Activated CD8-positive, alpha-beta T cell treated with anti-CD3 and anti-CD28 coated beads, Interleukin-2, amount 10 ng/mL, durations not matched to agents 7 days and 5 days (primary cell): ENCODE data around the gene ADGRE1. TPM values are rescaled to one million over a fixed set of nuclear protein-coding genes. Genes with fewer than 3 reads are reported as not detected.
A peak's percentile ranks its signal among the peaks of the same experiment; 100 is the strongest.

Experiments used
- ATAC-seq: fragments of 150-1000 bp; cut with Tn5 transposase; one replicate; pipeline ENCODE4 v1.10.0; 2021; ENCODE audit warnings: moderate library complexity
- CTCF ChIA-PET: fragments of 350-600 bp; sonication (Branson Sonifier 250); formaldehyde crosslinking; loops from one replicate; lab custom pipeline; 2021; ENCODE audit warnings: antibody characterized with exemption; lab: Charles Lee
- POLR2A ChIA-PET: fragments of 350-600 bp; sonication (Branson Sonifier 250); formaldehyde crosslinking; loops from one replicate; lab custom pipeline; 2021; ENCODE audit warnings: antibody characterized with exemption; lab: Charles Lee
- DNase-seq: peaks from one replicate; pipeline ENCODE4 v3.0.0-alpha.2; 2020
- H3K27ac Mint-ChIP-seq: one replicate; pipeline ENCODE4 v1.8.0; 2021; ENCODE audit warnings: mild to moderate bottlenecking, mixed read lengths
- H3K27me3 Mint-ChIP-seq: one replicate; pipeline ENCODE4 v1.8.0; 2021; ENCODE audit warnings: low read depth, mixed read lengths
- H3K36me3 Mint-ChIP-seq: one replicate; pipeline ENCODE4 v1.8.0; 2021; ENCODE audit warnings: low read depth, mixed read lengths
- H3K4me1 Mint-ChIP-seq: one replicate; pipeline ENCODE4 v1.8.0; 2021; ENCODE audit warnings: low read depth, mixed read lengths
- H3K4me3 Mint-ChIP-seq: one replicate; pipeline ENCODE4 v1.8.0; 2021; ENCODE audit warnings: mild to moderate bottlenecking, mixed read lengths
- H3K9me3 Mint-ChIP-seq: one replicate; pipeline ENCODE4 v1.8.0; 2022; ENCODE audit warnings: mixed read lengths; ENCODE audit not compliant: insufficient read depth
- total RNA-seq, 2 experiments: library from RNA; stranded (reverse); gene quantifications; one replicate each; pipeline ENCODE4 v1.2.3, GENCODE V29; 2021

Gene ADGRE1, protein sequence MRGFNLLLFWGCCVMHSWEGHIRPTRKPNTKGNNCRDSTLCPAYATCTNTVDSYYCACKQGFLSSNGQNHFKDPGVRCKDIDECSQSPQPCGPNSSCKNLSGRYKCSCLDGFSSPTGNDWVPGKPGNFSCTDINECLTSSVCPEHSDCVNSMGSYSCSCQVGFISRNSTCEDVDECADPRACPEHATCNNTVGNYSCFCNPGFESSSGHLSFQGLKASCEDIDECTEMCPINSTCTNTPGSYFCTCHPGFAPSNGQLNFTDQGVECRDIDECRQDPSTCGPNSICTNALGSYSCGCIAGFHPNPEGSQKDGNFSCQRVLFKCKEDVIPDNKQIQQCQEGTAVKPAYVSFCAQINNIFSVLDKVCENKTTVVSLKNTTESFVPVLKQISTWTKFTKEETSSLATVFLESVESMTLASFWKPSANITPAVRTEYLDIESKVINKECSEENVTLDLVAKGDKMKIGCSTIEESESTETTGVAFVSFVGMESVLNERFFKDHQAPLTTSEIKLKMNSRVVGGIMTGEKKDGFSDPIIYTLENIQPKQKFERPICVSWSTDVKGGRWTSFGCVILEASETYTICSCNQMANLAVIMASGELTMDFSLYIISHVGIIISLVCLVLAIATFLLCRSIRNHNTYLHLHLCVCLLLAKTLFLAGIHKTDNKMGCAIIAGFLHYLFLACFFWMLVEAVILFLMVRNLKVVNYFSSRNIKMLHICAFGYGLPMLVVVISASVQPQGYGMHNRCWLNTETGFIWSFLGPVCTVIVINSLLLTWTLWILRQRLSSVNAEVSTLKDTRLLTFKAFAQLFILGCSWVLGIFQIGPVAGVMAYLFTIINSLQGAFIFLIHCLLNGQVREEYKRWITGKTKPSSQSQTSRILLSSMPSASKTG
- total RNA-seq = under 1 TPM; 0.47 to 0.50 TPM

DNA sequence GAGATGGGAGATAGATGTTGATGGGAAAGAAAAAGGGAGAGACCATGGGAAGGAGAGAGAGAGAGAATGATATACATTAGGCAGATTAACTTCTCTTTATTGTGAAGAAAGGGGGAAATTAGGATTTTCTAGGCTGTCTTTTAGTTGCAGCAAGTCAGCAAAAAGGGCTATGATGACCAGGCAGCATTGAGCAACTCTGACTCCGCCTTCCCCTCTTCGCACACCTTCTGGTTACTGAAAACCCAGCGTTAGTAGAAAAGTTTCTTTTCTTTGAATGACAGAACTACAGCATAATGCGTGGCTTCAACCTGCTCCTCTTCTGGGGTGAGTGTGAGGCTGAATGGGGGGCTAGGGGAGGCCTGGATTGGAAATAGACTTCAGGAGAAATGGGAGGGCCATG lies at the start of gene ADGRE1:
Gene ADGRE1, plus strand, starts transcription at position 264 of the 400 bp plus-strand sequence. Its CDS starts 30 bp downstream, at position 294.
- peaks cover 44% of the 10 kb centered on the region for H3K4me1 Mint-ChIP-seq
- H3K27ac Mint-ChIP-seq = no peak within 1 kb of the TSS
- H3K9me3 Mint-ChIP-seq = peaks cover 9% of the 10 kb centered on the region
- no peak within 1 kb of the TSS for H3K4me3 Mint-ChIP-seq
- ChIA-PET POLR2A (no interaction called here), CTCF (no interaction called here)
- DNase-seq (no peak), ATAC-seq (no peak)
- no peaks in the 10 kb centered on the region for H3K27me3 Mint-ChIP-seq
- H3K36me3 Mint-ChIP-seq = peaks cover 27% of the 10 kb centered on the region

GRCh38 chr19:6838062-6838655 lies 49.2 kb upstream of the ADGRE1 start:
- Mint-ChIP-seq H3K9me3 (no peaks in the 10 kb centered on the region), H3K27ac (no peak overlapping the region), H3K36me3 (peaks cover 53% of the 10 kb centered on the region), H3K4me3 (no peak overlapping the region), H3K27me3 (no peaks in the 10 kb centered on the region), H3K4me1 (peaks cover 18% of the 10 kb centered on the region)
- DNase-seq = no peak
- ChIA-PET CTCF (interaction anchor here (1.0 to 2.7 kb wide), 2 partner anchors 25 to 207 kb away, joined by 3 to 8 read pairs; no protein-coding TSS in a partner anchor), POLR2A (no interaction called here)
- no peak for ATAC-seq

GRCh38 chr19:6842871-6843607 lies 44.3 kb upstream of the ADGRE1 start:
- CTCF ChIA-PET = no interaction called here
- no peak for ATAC-seq
- POLR2A ChIA-PET = no interaction called here
- H3K4me3 Mint-ChIP-seq = no peak overlapping the region
- no peak for DNase-seq
- no peaks in the 10 kb centered on the region for H3K27me3 Mint-ChIP-seq
- H3K36me3 Mint-ChIP-seq = peaks cover 37% of the 10 kb centered on the region
- H3K9me3 Mint-ChIP-seq = no peaks in the 10 kb centered on the region
- peaks cover 2% of the 10 kb centered on the region for H3K4me1 Mint-ChIP-seq
- H3K27ac Mint-ChIP-seq = peak overlapping the region; percentile 36

DNA sequence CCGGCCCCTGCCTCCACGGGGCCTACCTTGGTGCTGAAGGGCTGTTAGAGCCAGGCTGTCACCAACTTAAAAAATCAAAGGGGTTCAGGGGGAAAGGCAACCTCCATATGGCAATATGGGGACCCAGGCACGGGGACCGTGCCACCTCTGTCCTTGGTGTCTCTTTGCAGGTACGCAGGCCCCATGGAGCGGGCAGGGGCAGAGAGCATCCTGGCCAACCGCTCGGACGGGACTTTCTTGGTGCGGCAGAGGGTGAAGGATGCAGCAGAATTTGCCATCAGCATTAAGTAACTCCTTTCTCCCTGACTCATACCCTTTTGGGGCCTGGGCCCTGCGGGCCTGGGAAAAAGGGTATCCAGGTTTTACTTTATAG lies 39.6 kb upstream of the ADGRE1 start:
- ATAC-seq (no peak), DNase-seq (no peak)
- ChIA-PET POLR2A (no interaction called here), CTCF (no interaction called here)
- Mint-ChIP-seq H3K4me1 (no peaks in the 10 kb centered on the region), H3K4me3 (no peak overlapping the region), H3K9me3 (no peaks in the 10 kb centered on the region), H3K36me3 (peaks cover 49% of the 10 kb centered on the region), H3K27ac (no peak overlapping the region), H3K27me3 (no peaks in the 10 kb centered on the region)

DNA sequence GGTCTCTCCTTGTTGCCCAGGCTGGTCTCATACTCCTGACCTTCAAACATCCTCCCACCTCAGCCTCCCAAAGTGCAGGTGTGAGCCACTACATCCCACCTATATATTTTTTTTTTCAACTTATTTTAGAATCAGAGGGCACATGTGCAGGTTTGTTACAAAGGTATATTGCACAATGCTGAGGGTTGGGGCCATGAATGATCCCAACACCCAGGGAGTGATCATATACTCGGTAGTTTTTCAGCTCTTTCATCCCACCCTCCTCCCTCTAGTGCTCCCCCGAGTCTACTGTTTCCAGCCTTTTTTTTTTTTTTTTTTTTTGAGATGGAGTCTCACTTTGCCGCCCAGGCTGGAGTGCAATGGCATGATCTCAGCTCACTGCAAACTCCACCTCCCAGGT lies 38.4 kb upstream of the ADGRE1 start:
- ATAC-seq (no peak), DNase-seq (no peak)
- no peak overlapping the region for H3K4me3 Mint-ChIP-seq
- H3K27ac Mint-ChIP-seq = no peak overlapping the region
- POLR2A ChIA-PET = interaction anchor here (0.7 kb wide), 1 partner anchor 163 kb away, joined by 3 read pairs; no protein-coding TSS in a partner anchor
- H3K27me3 Mint-ChIP-seq = no peaks in the 10 kb centered on the region
- H3K4me1 Mint-ChIP-seq = no peaks in the 10 kb centered on the region
- CTCF ChIA-PET = no interaction called here
- H3K36me3 Mint-ChIP-seq = peaks cover 44% of the 10 kb centered on the region
- no peaks in the 10 kb centered on the region for H3K9me3 Mint-ChIP-seq

- ChIA-PET CTCF (no interaction called here), POLR2A (no interaction called here)
- Mint-ChIP-seq H3K36me3 (peaks cover 45% of the 10 kb centered on the region), H3K27ac (no peak overlapping the region), H3K4me1 (no peaks in the 10 kb centered on the region), H3K9me3 (no peaks in the 10 kb centered on the region), H3K27me3 (no peaks in the 10 kb centered on the region), H3K4me3 (no peak overlapping the region)
- DNase-seq (no peak), ATAC-seq (no peak)
Observed at GRCh38 chr19:6849876-6850275, 37.5 kb upstream of the ADGRE1 start.

DNA sequence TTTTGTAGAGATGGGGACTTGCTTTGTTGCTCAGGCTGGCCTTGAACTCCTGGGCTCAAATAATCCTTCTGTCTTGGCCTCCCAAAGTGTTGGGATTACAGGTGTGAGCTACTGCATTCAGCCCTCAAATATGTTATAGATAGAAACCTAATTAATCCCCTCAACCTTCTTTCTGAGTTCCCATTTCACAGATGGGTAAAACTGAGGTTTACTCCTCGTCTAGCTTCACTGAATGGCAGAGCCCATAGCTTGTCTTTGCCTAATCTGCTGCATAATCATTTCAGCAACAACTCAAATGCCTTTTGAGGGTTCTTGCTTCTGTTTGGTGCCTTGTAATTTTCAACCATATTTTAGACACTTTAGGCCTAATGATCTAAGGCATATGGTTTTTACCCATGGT lies 36.0 kb upstream of the ADGRE1 start:
- Mint-ChIP-seq H3K4me3 (no peak overlapping the region), H3K27ac (no peak overlapping the region), H3K27me3 (no peaks in the 10 kb centered on the region), H3K4me1 (no peaks in the 10 kb centered on the region), H3K9me3 (no peaks in the 10 kb centered on the region), H3K36me3 (peaks cover 57% of the 10 kb centered on the region)
- no peak for ATAC-seq
- POLR2A ChIA-PET = no interaction called here
- no peak for DNase-seq
- CTCF ChIA-PET = interaction anchor here (1.9 kb wide), 1 partner anchor 12 kb away, joined by 8 read pairs; no protein-coding TSS in a partner anchor

DNA sequence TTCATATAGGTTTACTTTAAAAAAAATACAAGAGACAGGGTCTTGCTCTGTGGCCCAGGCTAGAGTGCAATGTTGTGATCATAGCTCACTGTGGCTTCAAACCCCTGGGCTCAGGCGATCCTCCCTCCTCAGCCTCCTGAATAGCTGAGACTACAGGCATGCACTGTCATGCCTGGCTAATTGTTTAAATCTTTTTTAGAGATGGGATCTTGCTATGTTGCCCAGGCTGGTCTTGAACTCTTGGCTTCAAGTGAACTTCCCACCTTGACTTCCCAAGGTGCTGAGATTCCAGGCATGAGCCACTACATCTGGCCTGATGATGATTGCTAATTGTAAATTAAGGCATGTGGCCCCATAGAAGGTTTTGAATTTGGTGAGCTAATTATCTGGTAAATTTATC lies 35.4 kb upstream of the ADGRE1 start:
- DNase-seq = no peak
- no peaks in the 10 kb centered on the region for H3K4me1 Mint-ChIP-seq
- H3K9me3 Mint-ChIP-seq = no peaks in the 10 kb centered on the region
- no peak overlapping the region for H3K4me3 Mint-ChIP-seq
- peaks cover 61% of the 10 kb centered on the region for H3K36me3 Mint-ChIP-seq
- no peak overlapping the region for H3K27ac Mint-ChIP-seq
- ATAC-seq = no peak
- POLR2A ChIA-PET = no interaction called here
- no peaks in the 10 kb centered on the region for H3K27me3 Mint-ChIP-seq
- CTCF ChIA-PET = interaction anchor here (1.9 kb wide), 1 partner anchor 12 kb away, joined by 8 read pairs; no protein-coding TSS in a partner anchor

- POLR2A ChIA-PET = interaction anchor here (1.1 kb wide), 1 partner anchor 72 kb away, joined by 3 read pairs; no protein-coding TSS in a partner anchor
- CTCF ChIA-PET = no interaction called here
- Mint-ChIP-seq H3K27me3 (no peaks in the 10 kb centered on the region), H3K4me1 (no peaks in the 10 kb centered on the region), H3K27ac (no peak overlapping the region), H3K9me3 (no peaks in the 10 kb centered on the region), H3K4me3 (no peak overlapping the region), H3K36me3 (peaks cover 58% of the 10 kb centered on the region)
- DNase-seq = no peak
- ATAC-seq = no peak
Observed at GRCh38 chr19:6853868-6854267, 33.5 kb upstream of the ADGRE1 start.

- H3K27me3 Mint-ChIP-seq = no peaks in the 10 kb centered on the region
- no peaks in the 10 kb centered on the region for H3K4me1 Mint-ChIP-seq
- POLR2A ChIA-PET = interaction anchor here (1.1 kb wide), 1 partner anchor 73 kb away, joined by 3 read pairs; no protein-coding TSS in a partner anchor
- no peaks in the 10 kb centered on the region for H3K9me3 Mint-ChIP-seq
- peaks cover 52% of the 10 kb centered on the region for H3K36me3 Mint-ChIP-seq
- DNase-seq (no peak), ATAC-seq (no peak)
- CTCF ChIA-PET = no interaction called here
- no peak overlapping the region for H3K27ac Mint-ChIP-seq
- no peak overlapping the region for H3K4me3 Mint-ChIP-seq
Observed at GRCh38 chr19:6854758-6855157, 32.6 kb upstream of the ADGRE1 start.
